ENCODE measurements around the gene COQ10A.
"Not testable (repeated sequence)": the region's sequence is repeated elsewhere in the genome, so short reads cannot be mapped to it uniquely, and the experiment has no call there.

The COQ10A gene

GRCh38 chr12:56278905-56279304 lies 12.2 kb downstream of the COQ10A start:
- H3K27me3 ChIP-seq (ENCODE audit: insufficient read depth, low read length, poor library complexity, severe bottlenecking), result no peaks in the 10 kb centered on the region
- H3F3A ChIP-seq (ENCODE audit: low read depth), result no peaks in the 10 kb centered on the region
- H3K79me2 ChIP-seq (ENCODE audit: insufficient read depth, low read length), result no peaks in the 10 kb centered on the region
- H3K4me2 ChIP-seq (ENCODE audit: low read depth, low read length, poor library complexity, severe bottlenecking), result no peak overlapping the region
- no peak overlapping the region for H3K4me3 ChIP-seq (ENCODE audit: low read length, poor library complexity, severe bottlenecking)
- peaks cover 86% of the 10 kb centered on the region for H3K36me3 ChIP-seq (ENCODE audit: insufficient read depth, low read length)
- H3K9me3 ChIP-seq (ENCODE audit: insufficient read depth, low read depth, low read length), result no peaks in the 10 kb centered on the region
- no peak for TF ChIP-seq EZH2phosphoT487 (IDR thresholded peaks at IDR 0.05; ENCODE audit: borderline replicate concordance)
- TF ChIP-seq CTCF (conservative IDR thresholded peaks at IDR 0.05; ENCODE audit: low read length), result no peak
- H3K9ac ChIP-seq (ENCODE audit: low read depth, low read length, poor library complexity, severe bottlenecking), result no peak overlapping the region
- no peaks in the 10 kb centered on the region for H4K20me1 ChIP-seq (ENCODE audit: insufficient read depth, low read length, poor library complexity, severe bottlenecking)
- no peaks in the 10 kb centered on the region for H3K9me2 ChIP-seq (replicated peaks; ENCODE audit: low read depth, low read length)
- no peak overlapping the region for H2AFZ ChIP-seq (ENCODE audit: low read length)
- no peaks in the 10 kb centered on the region for H3K4me1 ChIP-seq (ENCODE audit: insufficient read depth, low read length, poor library complexity, severe bottlenecking)

GRCh38 chr12:56280849-56281248 lies 14.1 kb downstream of the COQ10A start:
- H3K27me3 ChIP-seq (ENCODE audit: insufficient read depth, low read length, poor library complexity, severe bottlenecking), result no peaks in the 10 kb centered on the region
- H3K4me1 ChIP-seq (ENCODE audit: insufficient read depth, low read length, poor library complexity, severe bottlenecking), result no peaks in the 10 kb centered on the region
- no peaks in the 10 kb centered on the region for H3K9me3 ChIP-seq (ENCODE audit: insufficient read depth, low read depth, low read length)
- H4K20me1 ChIP-seq (ENCODE audit: insufficient read depth, low read length, poor library complexity, severe bottlenecking), result no peaks in the 10 kb centered on the region
- H3K79me2 ChIP-seq (ENCODE audit: insufficient read depth, low read length), result no peaks in the 10 kb centered on the region
- no peaks in the 10 kb centered on the region for H3F3A ChIP-seq (ENCODE audit: low read depth)
- H3K4me2 ChIP-seq (ENCODE audit: low read depth, low read length, poor library complexity, severe bottlenecking), result no peak overlapping the region
- H3K4me3 ChIP-seq (ENCODE audit: low read length, poor library complexity, severe bottlenecking), result no peak overlapping the region
- H2AFZ ChIP-seq (ENCODE audit: low read length), result no peak overlapping the region
- no peak overlapping the region for H3K9ac ChIP-seq (ENCODE audit: low read depth, low read length, poor library complexity, severe bottlenecking)
- H3K9me2 ChIP-seq (replicated peaks; ENCODE audit: low read depth, low read length), result no peaks in the 10 kb centered on the region
- no peak for TF ChIP-seq EZH2phosphoT487 (IDR thresholded peaks at IDR 0.05; ENCODE audit: borderline replicate concordance)
- H3K36me3 ChIP-seq (ENCODE audit: insufficient read depth, low read length), result peaks cover 75% of the 10 kb centered on the region

DNA sequence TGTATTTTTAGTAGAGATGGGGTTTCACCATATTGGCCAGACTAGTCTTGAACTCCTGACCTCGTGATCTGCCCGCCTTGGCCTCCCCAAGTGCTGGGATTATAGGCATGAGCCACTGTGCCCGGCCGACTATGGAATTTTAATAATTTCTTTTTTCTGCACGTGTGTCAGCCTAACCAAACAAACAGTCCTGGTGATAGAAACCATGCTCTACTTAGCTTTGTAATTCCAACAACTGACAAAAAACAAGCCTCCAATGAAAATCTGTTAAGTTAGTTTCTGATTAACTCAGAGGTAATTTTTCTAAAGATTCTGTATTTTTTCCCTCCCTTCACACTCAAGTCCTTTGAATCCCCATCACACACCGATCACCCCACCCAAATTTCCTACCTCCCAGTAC lies 15.3 kb downstream of the COQ10A start:
- no peaks in the 10 kb centered on the region for H4K20me1 ChIP-seq (ENCODE audit: insufficient read depth, low read length, poor library complexity, severe bottlenecking)
- no peak overlapping the region for H3K4me3 ChIP-seq (ENCODE audit: low read length, poor library complexity, severe bottlenecking)
- H3K4me2 ChIP-seq (ENCODE audit: low read depth, low read length, poor library complexity, severe bottlenecking), result no peak overlapping the region
- peaks cover 76% of the 10 kb centered on the region; the same call in 1 of the 2 replicates for H3K36me3 ChIP-seq (ENCODE audit: insufficient read depth, low read length)
- TF ChIP-seq CTCF (conservative IDR thresholded peaks at IDR 0.05; ENCODE audit: low read length), result no peak
- no peak for TF ChIP-seq EZH2phosphoT487 (IDR thresholded peaks at IDR 0.05; ENCODE audit: borderline replicate concordance)
- H3K27me3 ChIP-seq (ENCODE audit: insufficient read depth, low read length, poor library complexity, severe bottlenecking), result no peaks in the 10 kb centered on the region
- H3K79me2 ChIP-seq (ENCODE audit: insufficient read depth, low read length), result no peaks in the 10 kb centered on the region
- no peaks in the 10 kb centered on the region for H3K9me2 ChIP-seq (replicated peaks; ENCODE audit: low read depth, low read length)
- no peak overlapping the region for H3K9ac ChIP-seq (ENCODE audit: low read depth, low read length, poor library complexity, severe bottlenecking)
- no peaks in the 10 kb centered on the region for H3K9me3 ChIP-seq (ENCODE audit: insufficient read depth, low read depth, low read length)
- H3F3A ChIP-seq (ENCODE audit: low read depth), result no peaks in the 10 kb centered on the region
- H3K4me1 ChIP-seq (ENCODE audit: insufficient read depth, low read length, poor library complexity, severe bottlenecking), result no peaks in the 10 kb centered on the region
- no peak overlapping the region for H2AFZ ChIP-seq (ENCODE audit: low read length)

DNA sequence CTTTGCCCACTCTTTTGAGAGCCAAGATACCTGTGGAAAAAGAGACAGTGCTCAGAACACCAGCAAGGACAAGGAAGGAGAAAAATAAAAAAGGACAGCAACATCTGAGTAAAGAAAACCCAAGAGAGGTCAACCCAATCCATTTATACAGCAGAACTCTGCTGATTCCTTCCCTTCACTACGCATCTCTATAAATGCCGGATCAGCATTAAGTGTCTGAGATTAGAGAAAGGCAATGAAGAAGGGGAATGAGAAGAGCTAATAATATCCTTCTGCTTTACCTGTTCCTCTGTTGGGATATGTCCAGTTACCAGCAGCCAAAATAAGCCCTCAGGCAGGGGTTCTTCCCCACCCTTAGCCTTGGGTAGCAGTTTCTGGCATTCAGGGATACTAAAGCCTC lies 15.8 kb downstream of the COQ10A start:
- H3K27me3 ChIP-seq (ENCODE audit: insufficient read depth, low read length, poor library complexity, severe bottlenecking), result no peaks in the 10 kb centered on the region

GRCh38 chr12:56284263-56284662 lies 17.5 kb downstream of the COQ10A start:
- H3K36me3 ChIP-seq (ENCODE audit: insufficient read depth, low read length), result peaks cover 58% of the 10 kb centered on the region; the same call in 1 of the 2 replicates
- H3K4me3 ChIP-seq (ENCODE audit: low read length, poor library complexity, severe bottlenecking); H3K27me3 ChIP-seq (ENCODE audit: insufficient read depth, low read length, poor library complexity, severe bottlenecking); H3K4me2 ChIP-seq (ENCODE audit: low read depth, low read length, poor library complexity, severe bottlenecking); H3K9ac ChIP-seq (ENCODE audit: low read depth, low read length, poor library complexity, severe bottlenecking); H2AFZ ChIP-seq (ENCODE audit: low read length); H3K9me3 ChIP-seq (ENCODE audit: insufficient read depth, low read depth, low read length); H4K20me1 ChIP-seq (ENCODE audit: insufficient read depth, low read length, poor library complexity, severe bottlenecking); H3F3A ChIP-seq (ENCODE audit: low read depth); H3K9me2 ChIP-seq (replicated peaks; ENCODE audit: low read depth, low read length); H3K4me1 ChIP-seq (ENCODE audit: insufficient read depth, low read length, poor library complexity, severe bottlenecking): not testable (repeated sequence)
- peaks cover 17% of the 10 kb centered on the region for H3K79me2 ChIP-seq (ENCODE audit: insufficient read depth, low read length)

More for the DNA sequence above, 15.8 kb downstream of the COQ10A start:
- Histone ChIP-seq H3K79me2 (ENCODE audit: insufficient read depth, low read length) (peaks cover 1% of the 10 kb centered on the region), H4K20me1 (ENCODE audit: insufficient read depth, low read length, poor library complexity, severe bottlenecking) (no peaks in the 10 kb centered on the region), H3K4me1 (ENCODE audit: insufficient read depth, low read length, poor library complexity, severe bottlenecking) (no peaks in the 10 kb centered on the region), H3K4me3 (ENCODE audit: low read length, poor library complexity, severe bottlenecking) (no peak overlapping the region), H3K9me2 (replicated peaks; ENCODE audit: low read depth, low read length) (no peaks in the 10 kb centered on the region), H2AFZ (ENCODE audit: low read length) (no peak overlapping the region), H3K4me2 (ENCODE audit: low read depth, low read length, poor library complexity, severe bottlenecking) (no peak overlapping the region), H3K9me3 (ENCODE audit: insufficient read depth, low read depth, low read length) (no peaks in the 10 kb centered on the region), H3K36me3 (ENCODE audit: insufficient read depth, low read length) (peaks cover 73% of the 10 kb centered on the region; the same call in 1 of the 2 replicates), H3K9ac (ENCODE audit: low read depth, low read length, poor library complexity, severe bottlenecking) (no peak overlapping the region), H3F3A (ENCODE audit: low read depth) (no peaks in the 10 kb centered on the region)
- no peak for TF ChIP-seq CTCF (conservative IDR thresholded peaks at IDR 0.05; ENCODE audit: low read length)
- no peak for TF ChIP-seq EZH2phosphoT487 (IDR thresholded peaks at IDR 0.05; ENCODE audit: borderline replicate concordance)

All from Loucy (cell line).